Smooth muscle cell of the pulmonary artery (primary cell): ENCODE results near the gene PLG. TPM values are rescaled to one million over a fixed set of nuclear protein-coding genes. Genes with fewer than 3 reads are reported as not detected.

Experiments used
- total RNA-seq: library from RNA; depleted of rRNA; stranded (reverse); fragments of >200 nt; gene quantifications from 2 replicates; pipeline ENCODE4 v1.2.3, GENCODE V29; 2014

The PLG gene
- not detected in 2 replicates for total RNA-seq

GRCh38 chr6:160701918-160702680, at the start of gene PLG:
Gene PLG, plus strand, starts transcription at chr6:160702244. Its CDS starts 61 bp downstream, at chr6:160702305.

DNA sequence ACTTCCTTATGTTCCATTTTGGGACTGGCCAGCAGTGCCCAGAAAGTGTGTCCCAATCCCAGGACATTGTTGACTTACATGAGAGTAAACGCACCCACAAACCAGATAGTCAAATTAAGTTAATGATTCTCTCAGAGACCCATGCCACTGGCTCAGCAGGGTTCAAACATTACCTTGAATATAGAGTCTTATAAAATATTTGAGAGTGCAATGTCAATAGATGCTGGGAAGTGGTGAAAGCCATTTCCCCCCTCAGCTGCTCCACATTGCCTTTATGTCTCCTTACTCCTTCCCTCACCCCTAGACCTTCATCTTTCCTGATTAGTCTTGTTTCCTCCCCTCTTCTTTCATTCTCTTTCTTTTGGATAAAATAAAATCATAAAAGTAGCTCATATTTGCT, 37.8 kb upstream of the PLG start, which contains the start of gene LPA:
LPA (minus strand) TSS at position 78 of the 400 bp plus-strand sequence; CDS start at position 17, 61 bp downstream.

Other genes with a start within 250 kb of the PLG start
- not detected in 2 replicates for gene LPA, start 38.0 kb upstream of the PLG start, total RNA-seq